HEK293 (cell line): ENCODE results near the gene SLC25A45.
A peak's percentile ranks its signal among the peaks of the same experiment; 100 is the strongest.

Experiments
- CTCF ChIA-PET: fragments of 350-600 bp; formaldehyde crosslinking; extraction: SDS; loops from one replicate; lab custom pipeline; 2021; ENCODE audit warnings: antibody characterized with exemption; lab: Yijun Ruan, JAX
- POLR2A ChIA-PET: fragments of 300-600 bp; formaldehyde crosslinking; extraction: SDS; loops from one replicate; lab custom pipeline; 2020; ENCODE audit warnings: antibody characterized with exemption, inconsistent platforms; lab: Yijun Ruan, JAX
- H3K27ac ChIP-seq: fragments of 200-500 bp; sonication (Bioruptor generic); 2 replicates; pipeline ENCODE4 v1.5.1; 2014; ENCODE audit warnings: low read depth, low read length, control low read depth, inconsistent platforms; ENCODE audit errors: extremely low read depth
- H3K36me3 ChIP-seq, 2 experiments: fragments of 200-500 bp in 1 of 2; sonication (Bioruptor generic) in 1 of 2; 1 replicate in 1 of 2; 2 replicates in 1 of 2; pipeline ENCODE4 v1.5.1; 2014 to 2017; ENCODE audit warnings: inconsistent platforms in 2 of 2, low read length in 2 of 2; ENCODE audit not compliant: control insufficient read depth in 2 of 2, insufficient read depth in 1 of 2
- H3K4me1 ChIP-seq: fragments of 200-500 bp; sonication (Bioruptor generic); 2 replicates; pipeline ENCODE4 v1.5.1; 2014; ENCODE audit warnings: mild to moderate bottlenecking, low read length, inconsistent platforms; ENCODE audit not compliant: control insufficient read depth, insufficient read depth
- H3K4me3 ChIP-seq: 2 replicates; pipeline ENCODE4 v1.5.1; 2011; ENCODE audit warnings: low read depth, mild to moderate bottlenecking, control low read depth, low read length, moderate library complexity
- H3K9me3 ChIP-seq: fragments of 200-500 bp; sonication (Bioruptor generic); 2 replicates; pipeline ENCODE4 v1.5.1; 2014; ENCODE audit warnings: low read depth, low read length, inconsistent platforms; ENCODE audit not compliant: control insufficient read depth, insufficient read depth
- CTCF ChIP-seq: fragments of 450-650 bp; formaldehyde crosslinking; IDR thresholded peaks from 2 replicates; pipeline ENCODE4 v1.5.1; 2016; ENCODE audit warnings: missing biosample characterization, missing genetic modification characterization
- IKZF3 ChIP-seq: fragments of 450-650 bp; IDR thresholded peaks from 2 replicates; pipeline ENCODE4 v1.5.0; 2018; ENCODE audit warnings: missing biosample characterization, mild to moderate bottlenecking, missing genetic modification characterization, moderate library complexity
- PRDM10 ChIP-seq: fragments of 450-650 bp; formaldehyde crosslinking; IDR thresholded peaks from 2 replicates; pipeline ENCODE4 v1.5.1; 2016; ENCODE audit warnings: missing biosample characterization, missing genetic modification characterization
- WT1 ChIP-seq: fragments of 450-650 bp; formaldehyde crosslinking; IDR thresholded peaks from 2 replicates; pipeline ENCODE4 v1.5.1; 2016; ENCODE audit warnings: missing biosample characterization, missing genetic modification characterization
- ZBTB17 ChIP-seq: fragments of 450-650 bp; formaldehyde crosslinking; IDR thresholded peaks from 2 replicates; pipeline ENCODE4 v1.5.1; 2016; ENCODE audit warnings: missing biosample characterization, missing genetic modification characterization
- ZBTB48 ChIP-seq: fragments of 450-650 bp; formaldehyde crosslinking; IDR thresholded peaks from 2 replicates; pipeline ENCODE4 v1.5.1; 2016; ENCODE audit warnings: missing biosample characterization, missing genetic modification characterization
- ZFP69B ChIP-seq: fragments of 450-650 bp; formaldehyde crosslinking; IDR thresholded peaks from 2 replicates; pipeline ENCODE4 v1.5.1; 2016; ENCODE audit warnings: missing biosample characterization, missing genetic modification characterization
- ZNF121 ChIP-seq: fragments of 450-650 bp; formaldehyde crosslinking; IDR thresholded peaks from 2 replicates; pipeline ENCODE4 v1.5.1; 2016; ENCODE audit warnings: missing biosample characterization, missing genetic modification characterization
- ZNF292 ChIP-seq: fragments of 450-650 bp; formaldehyde crosslinking; IDR thresholded peaks from 2 replicates; pipeline ENCODE4 v1.5.1; 2016; ENCODE audit warnings: low read depth, missing biosample characterization, missing genetic modification characterization, borderline replicate concordance
- ZNF335 ChIP-seq: fragments of 450-650 bp; formaldehyde crosslinking; conservative IDR thresholded peaks from 2 replicates; pipeline ENCODE4 v1.5.1; 2016; ENCODE audit warnings: missing biosample characterization, missing genetic modification characterization
- ZNF366 ChIP-seq: fragments of 450-650 bp; formaldehyde crosslinking; conservative IDR thresholded peaks from 2 replicates; pipeline ENCODE4 v1.5.1; 2016; ENCODE audit warnings: missing biosample characterization, missing genetic modification characterization
- ZNF514 ChIP-seq: fragments of 450-650 bp; formaldehyde crosslinking; IDR thresholded peaks from 2 replicates; pipeline ENCODE4 v1.5.1; 2016; ENCODE audit warnings: missing biosample characterization, missing genetic modification characterization
- ZNF654 ChIP-seq: fragments of 450-650 bp; formaldehyde crosslinking; IDR thresholded peaks from 2 replicates; pipeline ENCODE4 v1.5.1; 2016; ENCODE audit warnings: low read depth, missing biosample characterization, missing genetic modification characterization
- ZNF658 ChIP-seq: fragments of 450-650 bp; formaldehyde crosslinking; IDR thresholded peaks from 2 replicates; pipeline ENCODE4; 2016; ENCODE audit warnings: missing biosample characterization, missing genetic modification characterization
- ZSCAN30 ChIP-seq: fragments of 450-650 bp; IDR thresholded peaks from 2 replicates; pipeline ENCODE4 v1.5.1; 2018; ENCODE audit warnings: missing biosample characterization, mild to moderate bottlenecking, missing genetic modification characterization, moderate library complexity
- TF ChIP-seq, protein P1 (sequence below): sonication (generic); formaldehyde crosslinking; IDR thresholded peaks from 2 replicates; pipeline ENCODE4 v1.8.1; 2022; ENCODE audit warnings: mild to moderate bottlenecking, moderate library complexity, missing genetic modification reagents
- TF ChIP-seq, protein P2 (sequence below): fragments of 450-650 bp; formaldehyde crosslinking; IDR thresholded peaks from 2 replicates; pipeline ENCODE4 v1.5.1; 2016; ENCODE audit warnings: missing biosample characterization, missing genetic modification characterization
- TF ChIP-seq, protein P3 (sequence below): fragments of 450-650 bp; formaldehyde crosslinking; IDR thresholded peaks from 2 replicates; pipeline ENCODE4 v1.5.1; 2016; ENCODE audit warnings: missing biosample characterization, missing genetic modification characterization

SLC25A45 gene

GRCh38 chr11:65370659-65371049 lies 11.8 kb downstream of the SLC25A45 start:
- ChIA-PET CTCF (interaction anchor here (0.6 to 2.4 kb wide), 8 partner anchors 9 to 147 kb away, joined by 3 to 11 read pairs (median 4); no protein-coding TSS in a partner anchor), POLR2A (interaction anchor here (0.6 to 3.7 kb wide), 15 partner anchors 9 to 350 kb away, joined by 3 to 28 read pairs (median 3); partner anchors contain the start of genes MALAT1, NEAT1, RNASEH2C and SLC25A45)
- Histone ChIP-seq H3K27ac (peak overlapping the region; percentile 40; the same call in 1 of the 2 replicates), H3K9me3 (no peaks in the 10 kb centered on the region), H3K4me3 (no peak overlapping the region), H3K36me3 (no peaks in the 10 kb centered on the region), H3K4me1 (no peaks in the 10 kb centered on the region)
- TF ChIP-seq WT1 (tag by site-specific recombination) (no peak), ZNF121 (tag by site-specific recombination) (peak; percentile 89)
- TF ChIP-seq, protein P1, sequence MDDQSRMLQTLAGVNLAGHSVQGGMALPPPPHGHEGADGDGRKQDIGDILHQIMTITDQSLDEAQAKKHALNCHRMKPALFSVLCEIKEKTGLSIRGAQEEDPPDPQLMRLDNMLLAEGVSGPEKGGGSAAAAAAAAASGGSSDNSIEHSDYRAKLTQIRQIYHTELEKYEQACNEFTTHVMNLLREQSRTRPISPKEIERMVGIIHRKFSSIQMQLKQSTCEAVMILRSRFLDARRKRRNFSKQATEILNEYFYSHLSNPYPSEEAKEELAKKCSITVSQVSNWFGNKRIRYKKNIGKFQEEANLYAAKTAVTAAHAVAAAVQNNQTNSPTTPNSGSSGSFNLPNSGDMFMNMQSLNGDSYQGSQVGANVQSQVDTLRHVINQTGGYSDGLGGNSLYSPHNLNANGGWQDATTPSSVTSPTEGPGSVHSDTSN (CRISPR knock-in tag), result no peak
- TF ChIP-seq, protein P2, sequence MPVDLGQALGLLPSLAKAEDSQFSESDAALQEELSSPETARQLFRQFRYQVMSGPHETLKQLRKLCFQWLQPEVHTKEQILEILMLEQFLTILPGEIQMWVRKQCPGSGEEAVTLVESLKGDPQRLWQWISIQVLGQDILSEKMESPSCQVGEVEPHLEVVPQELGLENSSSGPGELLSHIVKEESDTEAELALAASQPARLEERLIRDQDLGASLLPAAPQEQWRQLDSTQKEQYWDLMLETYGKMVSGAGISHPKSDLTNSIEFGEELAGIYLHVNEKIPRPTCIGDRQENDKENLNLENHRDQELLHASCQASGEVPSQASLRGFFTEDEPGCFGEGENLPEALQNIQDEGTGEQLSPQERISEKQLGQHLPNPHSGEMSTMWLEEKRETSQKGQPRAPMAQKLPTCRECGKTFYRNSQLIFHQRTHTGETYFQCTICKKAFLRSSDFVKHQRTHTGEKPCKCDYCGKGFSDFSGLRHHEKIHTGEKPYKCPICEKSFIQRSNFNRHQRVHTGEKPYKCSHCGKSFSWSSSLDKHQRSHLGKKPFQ, result no peak

DNA sequence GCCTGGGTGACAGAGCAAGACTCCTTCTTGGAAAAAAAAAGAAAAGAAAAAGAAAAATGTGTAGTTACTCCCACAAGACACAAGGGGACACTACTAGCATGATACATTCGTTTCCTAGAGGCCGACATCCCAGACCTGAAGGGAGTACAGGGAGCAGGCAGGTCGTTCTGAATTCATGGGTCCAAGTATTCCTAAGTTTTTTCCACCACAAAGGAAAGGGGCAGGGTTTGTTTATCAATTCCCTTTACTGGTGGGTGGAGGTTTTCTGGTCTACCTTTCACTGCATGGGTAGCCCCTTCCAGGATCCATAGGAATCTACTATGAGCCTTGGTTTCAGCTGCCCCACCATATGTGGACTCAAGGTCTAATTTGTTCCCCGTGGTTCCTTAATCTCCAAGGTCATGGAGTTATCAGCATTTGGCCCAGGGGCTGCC lies 16.1 kb downstream of the SLC25A45 start:
- CTCF ChIA-PET, result interaction anchor here (0.6 to 1.9 kb wide), 6 partner anchors 39 to 142 kb away, joined by 3 to 15 read pairs (median 3); no protein-coding TSS in a partner anchor
- no peaks in the 10 kb centered on the region for H3K36me3 ChIP-seq
- no peak overlapping the region for H3K4me3 ChIP-seq
- H3K27ac ChIP-seq, result no peak overlapping the region
- TF ChIP-seq IKZF3 (tag by site-specific recombination), result peak; percentile 88
- TF ChIP-seq, protein P3, sequence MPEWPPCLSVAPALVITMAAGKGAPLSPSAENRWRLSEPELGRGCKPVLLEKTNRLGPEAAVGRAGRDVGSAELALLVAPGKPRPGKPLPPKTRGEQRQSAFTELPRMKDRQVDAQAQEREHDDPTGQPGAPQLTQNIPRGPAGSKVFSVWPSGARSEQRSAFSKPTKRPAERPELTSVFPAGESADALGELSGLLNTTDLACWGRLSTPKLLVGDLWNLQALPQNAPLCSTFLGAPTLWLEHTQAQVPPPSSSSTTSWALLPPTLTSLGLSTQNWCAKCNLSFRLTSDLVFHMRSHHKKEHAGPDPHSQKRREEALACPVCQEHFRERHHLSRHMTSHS, result no peak
- TF ChIP-seq ZBTB48, result 0 out of 2 replicates have a peak, but pooled peaks have one; percentile 18
- TF ChIP-seq ZNF292 (tag by site-specific recombination), result no peak
- TF ChIP-seq ZNF658, result no peak
- TF ChIP-seq ZNF514, result no peak
- TF ChIP-seq CTCF (tag by site-specific recombination), result peak; percentile 64
- peak; percentile 60 for TF ChIP-seq ZBTB17 (tag by site-specific recombination)
- TF ChIP-seq ZNF335, result 0 out of 2 replicates have a peak, but pooled peaks have one; percentile 17
- peak; percentile 95 for TF ChIP-seq ZNF654 (tag by site-specific recombination)
- peak; percentile 36; the same call in 1 of the 2 replicates for TF ChIP-seq ZSCAN30
- peak; percentile 19; the same call in 1 of the 2 replicates for TF ChIP-seq ZFP69B (tag by site-specific recombination)
- TF ChIP-seq PRDM10 (tag by site-specific recombination), result peak; percentile 40
- 0 out of 2 replicates have a peak, but pooled peaks have one; percentile 14 for TF ChIP-seq ZNF366 (tag by site-specific recombination)
- H3K4me1 ChIP-seq, result no peaks in the 10 kb centered on the region
- POLR2A ChIA-PET, result interaction anchor here (1.6 to 1.7 kb wide), 2 partner anchors 141 to 143 kb away, joined by 3 to 7 read pairs; no protein-coding TSS in a partner anchor
- no peaks in the 10 kb centered on the region for H3K9me3 ChIP-seq
